Measurements from ENCODE around the gene DLX3.

DLX3 gene

DNA sequence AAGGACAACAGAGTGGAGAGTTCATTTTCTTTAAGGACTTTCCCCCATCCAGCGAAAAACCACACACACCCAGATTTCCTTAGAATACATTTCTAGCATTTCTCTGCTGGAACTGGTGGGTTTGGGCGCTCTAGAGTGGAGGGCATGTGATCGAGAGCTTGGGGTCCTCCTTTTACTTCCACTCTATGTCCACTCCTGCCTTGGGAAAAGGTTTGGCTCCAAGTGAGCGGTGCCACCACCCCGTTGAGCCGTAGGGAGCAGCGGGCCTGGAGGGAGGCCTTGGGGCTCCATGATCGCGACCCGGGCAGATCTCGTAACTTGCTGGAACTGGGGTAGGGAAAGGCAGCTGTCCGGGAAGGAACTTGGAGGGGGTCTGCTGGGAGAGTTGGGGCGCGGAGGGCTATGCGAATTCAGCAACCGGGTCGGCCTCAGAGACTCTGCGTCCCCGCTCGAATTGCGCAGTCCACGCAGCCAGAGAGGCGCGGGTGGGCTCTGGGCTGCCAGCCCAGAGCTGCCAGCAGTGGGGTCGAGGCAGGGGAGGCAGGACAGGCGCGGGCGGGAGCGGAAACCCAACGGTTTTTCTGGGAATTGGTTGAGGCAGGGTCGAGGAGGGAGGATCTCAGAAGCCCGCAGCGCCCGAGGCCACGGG is 23.7 kb downstream of the DLX3 start:
- no peak for DNase-seq

DNA sequence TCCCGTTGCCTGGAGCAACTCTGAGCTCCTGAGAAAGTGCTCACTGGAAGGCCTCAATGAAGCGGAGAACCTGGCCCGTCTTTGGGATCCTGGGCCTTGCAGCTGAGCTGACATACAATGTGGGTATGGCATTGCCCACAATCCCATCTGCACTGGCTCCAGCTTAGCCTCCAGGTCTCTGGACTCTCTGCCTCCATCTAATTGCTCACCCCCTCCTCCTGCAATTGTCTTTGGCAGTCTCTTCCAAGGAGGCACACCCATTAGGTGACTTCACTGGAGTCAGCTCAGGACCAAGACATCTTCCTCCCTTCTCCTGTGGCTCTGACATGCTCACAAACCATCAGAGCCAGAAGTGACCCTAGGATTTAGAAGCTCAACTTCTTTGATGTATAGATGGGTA is 24.5 kb downstream of the DLX3 start:
- DNase-seq, result no peak

DNA sequence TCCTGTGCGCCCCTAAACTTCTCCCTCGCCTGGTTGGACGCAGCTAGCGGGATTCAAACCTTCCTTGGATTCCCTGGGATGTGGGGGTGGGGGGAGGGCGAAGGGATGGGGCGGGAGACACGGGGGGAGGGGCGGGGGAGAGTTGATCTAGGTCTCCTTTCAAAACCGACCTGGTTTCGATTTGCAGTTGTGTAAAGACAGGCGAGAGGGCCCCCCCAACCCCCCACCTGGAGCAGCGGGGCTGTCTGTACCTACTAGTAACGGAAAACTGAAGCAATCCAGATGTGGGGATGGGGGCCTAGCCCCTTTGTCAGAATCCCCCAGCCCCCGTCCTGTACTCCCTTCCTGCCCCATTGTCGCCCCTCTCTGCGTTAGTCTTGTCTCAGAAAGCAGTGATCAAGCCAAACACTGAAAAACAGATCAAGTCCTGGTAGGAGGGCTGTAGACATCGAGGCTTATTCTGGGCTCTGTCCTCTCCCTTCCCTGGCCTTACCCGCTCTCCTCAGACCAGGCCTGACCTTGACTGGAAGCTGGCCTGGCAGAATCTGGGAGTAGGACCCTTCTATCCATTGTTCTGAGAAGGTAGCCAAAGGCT is 25.1 kb downstream of the DLX3 start:
- no peak for DNase-seq

DNA sequence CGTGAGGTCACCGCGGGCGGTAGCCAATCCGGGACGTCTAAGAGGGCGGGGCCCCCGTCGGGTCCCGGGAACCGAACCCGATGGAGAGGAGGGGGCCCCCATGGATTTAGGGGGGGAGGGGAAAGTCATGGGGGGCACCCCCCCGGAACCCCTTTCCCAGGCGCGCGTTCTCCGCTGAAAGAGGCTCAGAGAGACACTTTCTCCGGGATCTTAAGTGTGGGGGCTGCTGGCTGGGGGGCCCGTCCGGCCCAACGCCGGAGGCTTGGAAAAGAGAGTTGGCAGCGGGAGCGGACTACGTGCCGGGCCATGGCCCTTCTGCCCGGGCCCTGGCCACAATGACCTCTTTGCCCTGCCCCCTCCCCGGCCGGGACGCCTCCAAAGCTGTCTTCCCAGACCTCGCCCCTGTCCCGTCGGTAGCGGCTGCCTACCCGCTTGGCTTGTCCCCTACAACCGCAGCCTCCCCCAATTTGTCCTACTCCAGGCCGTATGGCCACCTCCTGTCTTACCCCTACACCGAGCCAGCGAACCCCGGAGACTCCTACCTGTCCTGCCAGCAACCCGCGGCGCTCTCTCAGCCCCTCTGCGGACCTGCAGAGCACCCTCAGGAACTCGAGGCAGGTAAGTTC is 25.8 kb downstream of the DLX3 start, which contains the start of gene DLX4:
Gene DLX4, plus strand, starts transcription at position 57 of the 626 bp plus-strand sequence. Its CDS starts 279 bp downstream, at position 336.
- peak; percentile 64 for DNase-seq

DNA sequence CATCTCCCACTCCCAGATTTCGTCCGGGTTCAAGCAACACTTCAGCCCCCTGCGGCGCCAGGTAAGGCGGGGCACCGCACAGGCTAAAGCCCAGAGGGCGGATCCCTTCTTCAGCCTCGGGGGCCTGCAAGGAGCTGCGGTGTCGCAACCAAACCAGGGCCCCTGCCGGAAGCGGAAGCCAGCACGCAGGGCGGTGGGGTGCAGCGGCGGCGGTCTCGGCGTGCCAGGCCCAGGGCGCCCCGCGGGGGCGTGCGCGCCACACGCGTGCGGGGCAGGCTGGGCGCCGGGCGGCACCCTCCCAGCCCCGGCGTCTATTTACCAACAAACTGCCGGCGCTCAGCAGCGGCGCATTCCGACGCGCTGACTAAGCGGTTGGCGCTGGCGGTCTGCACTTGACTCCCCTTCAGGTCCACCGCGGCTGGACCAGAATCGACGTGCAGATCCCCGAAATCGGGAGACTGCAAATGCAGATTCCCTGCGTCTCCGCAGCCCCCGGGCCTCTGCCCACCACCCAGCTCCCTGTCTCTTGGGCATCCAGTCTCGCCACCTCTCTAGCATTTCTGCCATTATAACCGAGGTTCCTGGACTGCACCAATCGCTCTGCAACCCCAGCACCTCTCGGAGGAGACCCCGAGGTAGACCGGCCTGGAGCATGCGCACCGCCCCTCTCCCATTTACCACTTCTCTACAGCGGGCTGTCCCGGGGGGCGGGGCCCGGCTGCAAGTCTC is 26.5 kb downstream of the DLX3 start:
- DNase-seq, result peak; percentile 86

DNA sequence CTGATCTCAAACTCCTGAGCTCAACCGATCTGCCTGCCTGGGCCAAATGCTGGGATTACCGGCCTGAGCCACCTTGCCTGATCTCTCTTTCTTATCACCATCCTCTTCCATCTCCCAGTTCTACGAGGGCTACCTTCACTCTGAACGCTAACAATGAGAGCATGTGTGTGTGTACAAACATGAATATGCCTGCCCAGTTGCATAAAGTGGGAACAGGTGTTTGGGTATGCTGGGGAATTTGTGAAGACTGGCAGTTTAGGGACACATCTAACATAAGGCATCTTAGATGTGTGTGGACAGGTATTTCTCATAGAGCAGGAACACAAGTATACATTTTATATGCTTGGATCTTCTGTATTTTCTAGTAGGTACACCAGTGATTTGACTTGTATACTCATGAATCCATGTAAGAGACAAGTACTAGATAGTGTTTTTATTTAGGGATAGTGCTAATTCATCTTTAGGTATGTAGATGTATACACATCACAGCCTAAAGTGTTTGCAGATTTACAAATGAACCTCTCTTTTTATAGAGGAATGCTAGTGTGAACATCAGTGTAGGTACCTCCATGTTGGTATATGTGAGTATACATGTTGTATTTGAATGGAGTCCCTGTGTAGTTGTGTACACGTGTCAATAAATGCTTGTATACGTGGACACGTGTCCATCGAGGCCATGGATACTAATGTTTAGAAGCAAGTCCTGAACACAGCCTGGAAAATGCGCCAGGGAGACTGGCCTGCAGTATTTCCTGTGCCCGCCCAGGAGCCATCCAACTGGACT is 27.2 kb downstream of the DLX3 start:
- no peak for DNase-seq

DNA sequence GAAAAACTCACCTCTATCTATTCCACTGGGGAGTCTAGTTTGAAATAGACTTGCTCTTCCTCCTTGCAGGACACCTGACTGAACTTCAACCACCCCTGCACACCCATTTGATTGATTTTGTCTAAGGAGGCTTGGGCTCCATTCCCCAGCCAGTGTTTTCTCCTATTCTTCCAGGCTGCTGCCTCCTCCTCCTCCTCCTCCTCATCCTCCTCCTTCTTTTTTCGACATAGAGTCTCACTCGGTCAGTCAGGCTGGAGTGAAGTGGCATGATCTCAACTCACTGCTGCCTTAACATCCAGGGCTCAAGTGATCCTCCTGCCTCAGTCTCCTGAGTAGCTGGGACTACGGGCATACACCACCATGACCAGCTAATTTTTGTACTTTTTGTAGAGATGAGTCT is 27.8 kb downstream of the DLX3 start:
- no peak for DNase-seq

DNA sequence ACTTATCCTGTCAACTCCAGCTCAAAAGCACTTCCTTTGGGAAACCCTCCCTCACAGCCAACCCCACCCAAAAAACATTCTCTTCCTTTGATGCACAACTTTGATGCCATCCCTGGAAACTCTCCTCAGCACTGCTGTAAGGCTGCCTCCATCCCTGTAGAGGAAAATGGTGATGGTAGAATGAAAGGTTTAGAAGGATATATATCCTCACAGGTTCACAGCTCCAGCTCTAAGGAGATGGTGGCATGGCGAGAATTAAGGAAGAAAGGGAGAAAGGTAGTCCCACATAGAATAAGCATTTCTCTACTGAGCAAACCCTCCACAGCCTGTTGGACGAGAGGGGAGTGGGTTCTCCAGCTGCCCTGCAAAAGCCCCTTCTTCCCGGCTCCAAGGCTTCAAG is 28.3 kb downstream of the DLX3 start:
- DNase-seq, result no peak

DNA sequence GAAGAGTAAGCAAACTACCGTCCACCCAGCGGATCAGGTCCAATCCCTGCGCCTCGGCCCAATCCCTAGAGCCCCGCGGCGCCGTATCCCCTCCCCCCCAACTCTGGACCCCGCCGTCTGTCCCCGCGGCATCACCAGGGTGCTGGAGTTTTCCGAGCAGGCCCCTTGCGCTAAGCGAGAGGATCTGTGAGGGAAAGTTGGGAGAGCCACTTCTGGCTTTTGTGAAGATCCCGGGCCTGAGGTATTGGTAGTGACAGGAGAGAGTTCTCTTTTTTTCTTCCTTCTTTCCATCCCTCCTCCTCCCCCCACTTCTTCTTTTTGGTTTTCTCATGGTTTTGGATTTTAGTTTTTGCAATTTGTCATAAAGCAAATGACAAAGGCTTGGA is 29.5 kb downstream of the DLX3 start:
- DNase-seq, result no peak

DNA sequence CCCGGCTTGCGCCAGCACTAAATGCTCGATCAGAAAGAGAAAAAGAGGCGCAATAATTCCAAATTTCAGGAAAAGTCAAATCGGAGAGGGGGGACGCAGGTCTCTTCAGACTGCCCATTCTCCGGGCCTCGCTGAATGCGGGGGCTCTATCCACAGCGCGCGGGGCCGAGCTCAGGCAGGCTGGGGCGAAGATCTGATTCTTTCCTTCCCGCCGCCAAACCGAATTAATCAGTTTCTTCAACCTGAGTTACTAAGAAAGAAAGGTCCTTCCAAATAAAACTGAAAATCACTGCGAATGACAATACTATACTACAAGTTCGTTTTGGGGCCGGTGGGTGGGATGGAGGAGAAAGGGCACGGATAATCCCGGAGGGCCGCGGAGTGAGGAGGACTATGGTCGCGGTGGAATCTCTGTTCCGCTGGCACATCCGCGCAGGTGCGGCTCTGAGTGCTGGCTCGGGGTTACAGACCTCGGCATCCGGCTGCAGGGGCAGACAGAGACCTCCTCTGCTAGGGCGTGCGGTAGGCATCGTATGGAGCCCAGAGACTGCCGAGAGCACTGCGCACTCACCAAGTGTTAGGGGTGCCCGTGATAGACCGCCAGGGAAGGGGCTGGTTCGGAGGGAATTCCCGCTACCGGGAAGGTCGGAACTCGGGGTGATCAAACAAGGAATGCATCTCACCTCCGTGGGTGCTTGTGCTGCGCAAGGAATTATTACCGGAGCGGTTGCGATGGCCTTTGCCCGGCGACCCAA is 30.1 kb downstream of the DLX3 start:
- peak; percentile 69 for DNase-seq

DNA sequence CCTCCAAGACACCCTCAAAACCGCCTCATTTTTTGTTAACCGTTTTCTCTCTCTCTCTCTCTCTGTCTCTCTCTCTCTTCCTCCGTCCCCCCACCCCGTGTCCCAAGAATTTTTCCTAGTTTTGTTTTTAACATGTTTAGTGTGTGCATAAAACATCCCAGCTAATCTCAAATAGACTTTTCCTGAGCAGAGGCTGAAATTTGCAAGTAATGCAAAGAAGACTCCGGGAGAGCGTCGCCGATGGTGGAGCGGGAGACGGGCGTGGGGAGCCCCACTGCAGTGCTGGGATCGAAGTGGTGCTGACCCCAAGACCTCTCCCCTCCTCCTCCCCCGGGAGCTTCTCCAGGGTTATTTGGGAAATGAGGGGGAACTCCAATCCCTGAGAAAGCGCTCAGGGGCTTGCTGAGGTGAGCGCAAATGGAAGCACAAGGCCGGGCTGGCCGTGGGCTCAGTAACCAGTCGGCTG is 30.7 kb downstream of the DLX3 start:
- DNase-seq, result no peak

DNA sequence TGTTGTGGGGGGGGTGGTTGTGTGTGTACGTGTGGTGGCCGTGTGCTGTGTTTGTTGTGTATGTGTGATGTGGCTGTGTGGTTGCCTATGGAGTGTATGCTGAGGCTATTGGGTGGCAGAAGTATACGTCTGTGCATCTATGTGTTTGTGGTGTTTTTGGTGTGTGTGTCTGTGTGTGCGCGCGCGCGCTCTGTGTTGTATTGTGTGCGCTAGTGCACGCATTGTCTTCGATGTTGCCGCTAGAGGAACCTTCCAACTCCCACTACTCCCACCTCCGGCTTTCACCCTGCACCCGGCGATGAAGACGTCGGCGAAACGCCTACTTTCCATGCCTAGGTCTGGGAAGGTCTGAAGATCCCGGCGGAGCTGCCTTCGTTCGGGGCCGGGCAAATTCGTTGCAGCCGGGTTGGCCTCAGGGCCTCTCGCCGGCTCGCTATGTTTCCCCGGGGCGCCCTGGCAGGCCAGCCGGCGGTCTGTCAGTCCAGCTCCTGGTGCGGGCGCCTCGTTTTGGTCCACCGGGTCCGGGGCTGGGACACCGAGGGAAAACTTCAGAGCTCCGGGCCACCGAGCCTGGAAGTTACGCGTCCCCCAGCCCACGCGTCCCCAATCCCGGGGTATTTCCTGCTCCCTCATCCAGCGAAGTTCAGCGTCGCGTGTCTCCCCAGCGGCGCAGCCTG is 31.3 kb downstream of the DLX3 start:
- DNase-seq, result no peak

DNA sequence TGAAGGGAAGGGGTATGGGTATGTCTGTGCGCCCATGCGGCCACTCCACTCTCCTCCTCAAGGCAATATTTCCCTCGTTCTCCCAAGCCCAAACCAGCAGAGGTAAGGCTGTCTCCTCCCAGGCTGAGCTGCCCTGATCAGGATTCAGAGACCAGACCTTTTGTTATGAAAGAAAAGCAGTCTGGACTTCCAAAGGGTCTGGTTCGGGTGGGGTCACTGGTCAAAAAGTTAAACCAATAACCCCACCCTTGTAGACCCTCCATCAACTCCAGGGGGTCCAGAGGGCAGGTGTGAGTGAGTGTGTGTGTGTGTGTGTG is 31.8 kb downstream of the DLX3 start:
- DNase-seq, result no peak

DNA sequence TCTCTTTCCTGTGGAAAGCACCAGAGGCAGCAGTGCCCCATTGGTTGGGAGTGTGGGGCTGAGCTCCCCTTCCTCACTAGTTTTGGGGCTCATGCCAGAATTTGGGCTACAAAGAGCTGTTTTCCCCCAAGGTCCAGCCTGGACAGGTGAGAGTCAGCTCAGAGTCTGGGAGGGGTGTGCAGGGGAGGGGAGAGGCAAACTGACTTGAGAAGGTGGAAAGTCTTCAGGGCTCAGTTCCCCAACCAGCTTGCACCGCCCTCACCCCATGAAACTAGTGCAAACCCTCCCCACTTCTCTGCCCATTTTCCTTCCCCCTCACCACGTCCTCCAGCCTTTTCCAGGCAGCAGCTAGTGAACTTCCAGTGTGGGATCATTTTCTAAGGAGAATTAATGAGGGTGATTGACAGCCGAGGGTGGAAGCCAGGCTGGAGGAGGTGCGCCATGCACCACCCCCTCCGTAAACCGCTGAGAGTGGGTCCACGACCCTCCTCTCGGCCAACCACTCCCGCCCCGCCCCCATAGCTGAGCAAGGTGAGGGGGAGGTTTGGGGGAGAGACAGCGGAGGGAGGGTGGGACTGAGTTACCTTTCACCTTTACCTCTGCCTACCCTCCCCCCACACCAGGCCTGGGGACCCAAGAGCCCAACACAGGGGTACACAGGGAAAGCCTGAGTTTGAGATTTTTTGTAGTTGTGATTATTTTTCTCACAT is 32.3 kb downstream of the DLX3 start:
- no peak for DNase-seq

DNA sequence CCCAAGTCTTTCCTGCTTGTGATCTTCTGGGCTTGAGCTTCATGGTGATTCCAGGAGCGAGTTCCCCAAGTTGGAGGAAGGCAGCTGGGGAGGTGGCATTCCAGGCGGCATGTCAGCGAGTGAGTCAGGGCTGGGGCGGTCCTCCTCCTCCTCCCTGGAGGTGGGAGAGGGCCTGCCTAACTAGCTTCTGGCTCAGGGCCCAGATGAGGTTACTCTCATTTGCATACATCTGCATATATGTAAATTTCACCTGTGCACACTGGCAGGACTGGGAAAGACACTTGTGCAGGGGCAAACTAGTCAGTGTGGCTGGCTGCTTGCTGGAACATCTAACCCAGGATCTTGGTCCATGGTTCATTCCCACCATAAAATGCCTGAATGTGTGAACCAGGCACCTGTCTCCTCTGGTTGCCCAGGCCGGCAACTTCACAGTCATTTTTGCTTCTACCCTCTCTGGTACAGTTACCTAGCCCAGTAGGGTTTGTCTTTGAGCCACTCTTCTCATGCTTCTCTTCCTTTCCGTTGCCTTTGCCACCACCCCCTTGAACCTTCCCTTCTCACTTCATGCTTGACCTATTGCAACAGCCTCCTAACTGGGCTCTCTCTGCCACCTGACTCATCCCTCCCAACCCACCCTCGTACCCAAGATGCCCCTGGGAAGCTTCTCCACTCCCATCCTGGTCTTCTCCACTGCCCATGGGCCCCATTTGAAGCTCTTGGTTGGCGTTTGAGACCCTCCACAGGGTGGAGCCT is 35.7 kb downstream of the DLX3 start:
- no peak for DNase-seq

DNA sequence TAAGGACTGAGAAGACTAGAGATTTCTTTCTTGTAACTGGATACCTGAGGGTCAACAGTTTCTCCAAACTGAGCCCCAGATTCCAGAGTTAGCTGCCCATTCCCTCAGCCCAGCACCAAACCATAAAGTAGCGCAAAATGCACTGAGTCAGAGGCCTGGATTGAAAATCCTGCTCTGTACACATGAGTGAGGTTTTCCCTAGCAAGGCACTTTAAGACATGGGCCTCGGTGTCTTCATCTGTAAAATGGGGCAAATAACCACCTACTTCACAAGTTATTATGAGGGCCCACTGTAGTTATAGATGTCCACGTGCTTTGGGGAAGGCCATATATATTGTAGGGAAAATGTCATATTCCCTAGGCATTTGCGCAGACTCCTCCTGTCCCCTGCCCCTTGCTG is 36.3 kb downstream of the DLX3 start:
- DNase-seq, result no peak

DNA sequence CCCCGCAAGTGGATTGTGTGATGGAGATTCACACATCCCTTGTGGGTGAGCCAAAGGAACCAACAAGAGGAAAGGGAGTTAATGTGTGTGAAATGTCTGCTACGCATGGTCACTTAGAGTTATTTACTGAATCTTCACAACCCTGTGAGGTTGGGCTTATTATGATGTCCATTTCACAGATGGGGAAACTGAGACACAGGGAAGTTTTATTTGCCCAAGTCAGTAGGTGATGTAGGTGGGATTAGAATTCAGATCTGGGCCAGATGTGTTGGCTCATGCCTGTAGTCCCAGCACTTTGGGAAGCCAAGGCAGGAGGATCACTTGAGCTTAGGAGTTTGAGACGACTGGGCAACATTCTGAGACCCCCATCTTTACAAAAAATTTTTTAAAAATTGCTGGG is 37.7 kb downstream of the DLX3 start:
- DNase-seq, result no peak

DNA sequence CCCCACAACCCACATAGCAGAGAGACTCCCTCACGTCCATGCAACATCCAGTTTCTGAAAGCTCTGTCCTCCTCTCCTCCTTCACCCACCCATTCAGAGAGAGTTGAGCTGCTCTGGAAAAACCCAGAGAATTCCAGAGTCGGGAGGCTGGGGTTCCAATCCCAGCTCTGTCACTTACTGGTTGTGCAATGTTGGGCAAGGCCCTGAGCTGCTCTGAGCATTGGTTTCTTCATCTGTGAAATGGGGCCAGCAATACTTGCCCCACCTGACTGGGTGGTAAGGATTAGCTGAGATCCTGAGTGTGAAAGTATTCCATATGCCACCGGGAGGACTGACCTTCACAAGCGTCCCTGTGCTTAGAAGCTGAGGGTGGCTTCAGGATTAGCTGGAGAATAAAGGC is 38.2 kb downstream of the DLX3 start:
- DNase-seq, result no peak

DNA sequence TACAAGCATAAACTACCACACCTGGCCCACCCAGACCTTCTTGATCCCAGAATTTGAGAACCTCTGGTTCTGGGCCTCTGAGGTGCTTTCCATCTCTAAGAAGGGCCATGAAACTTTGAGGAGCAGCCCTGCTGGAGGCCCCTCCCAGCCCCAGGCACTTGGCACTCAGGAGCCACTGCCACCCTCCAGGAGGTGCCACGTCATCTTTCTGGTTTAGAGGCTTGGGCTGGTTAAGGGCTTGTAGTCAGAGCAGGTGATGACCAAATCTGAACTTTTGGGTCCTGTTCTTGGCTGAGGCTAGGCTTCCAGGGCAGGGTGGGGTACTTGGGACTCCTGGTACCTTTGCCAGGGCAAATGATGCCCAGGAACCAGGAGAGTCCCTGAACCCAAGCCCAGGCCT is 39.9 kb downstream of the DLX3 start:
- DNase-seq, result no peak

DNA sequence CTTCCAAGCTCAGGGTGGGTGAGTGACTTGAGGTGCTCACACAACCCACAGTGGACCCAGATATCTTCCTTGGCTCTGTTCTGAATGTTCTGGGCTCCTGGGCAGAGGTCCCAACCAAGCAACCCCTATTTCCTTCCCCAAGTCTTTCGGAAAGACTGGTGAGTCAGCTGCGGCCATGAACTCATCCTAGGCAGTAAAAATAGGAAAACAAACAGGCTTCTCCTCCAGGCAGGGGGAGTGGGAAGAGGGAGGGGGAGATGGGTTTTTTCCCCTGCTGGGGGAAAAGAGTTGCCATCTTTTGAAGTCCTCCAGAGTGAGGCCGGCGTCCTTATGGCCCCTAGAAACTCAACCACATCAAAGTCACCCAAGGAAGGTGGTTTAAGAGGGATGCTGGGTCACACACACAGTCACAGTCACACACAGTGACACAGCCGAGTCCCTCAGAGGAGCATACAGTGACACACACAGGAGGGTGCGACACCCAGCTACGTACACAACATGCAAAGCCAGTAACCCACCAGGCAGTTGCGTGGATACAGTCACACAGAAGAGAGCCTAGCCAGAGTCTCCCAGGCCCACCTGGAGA is 42.0 kb downstream of the DLX3 start:
- DNase-seq, result no peak
